Skin epidermis (tissue), 12 donors: ENCODE measurements around the gene AMPH.

Experiments used
- H3K27ac ChIP-seq, 21 experiments: fragments of 200-600 bp; sonication (generic) in 11 of 21; one replicate each; pipeline ENCODE4 v1.5.0; 2020; ENCODE audit warnings: mild to moderate bottlenecking in 3 of 21, inconsistent platforms in 2 of 21, moderate library complexity in 2 of 21
- H3K4me3 ChIP-seq, 7 experiments: fragments of 200-600 bp; sonication (generic) in 2 of 7; one replicate each; pipeline ENCODE4 v1.5.0; 2020; ENCODE audit warnings: inconsistent platforms in 2 of 7, mild to moderate bottlenecking in 2 of 7, moderate library complexity in 1 of 7

The AMPH gene

GRCh38 chr7:38630720-38631673 is at the start of gene AMPH:
Gene AMPH (minus strand): TSS chr7:38631373. CDS start chr7:38631351, 22 bp downstream.
- peak within 1 kb of the TSS; percentile 20 to 48 (median 31) for H3K4me3 ChIP-seq
- H3K27ac ChIP-seq = peak within 1 kb of the TSS in 2 of 21 experiments; percentile 43

- no peak overlapping the region for H3K27ac ChIP-seq
- H3K4me3 ChIP-seq = no peak overlapping the region
These were observed 48.2 kb upstream of the AMPH start for GRCh38 chr7:38679419-38679818.

GRCh38 chr7:38678698-38679054 is 47.5 kb upstream of the AMPH start:
- Histone ChIP-seq H3K4me3 (no peak overlapping the region), H3K27ac (no peak overlapping the region)

- H3K4me3 ChIP-seq = no peak overlapping the region
- no peak overlapping the region for H3K27ac ChIP-seq
These were observed 47.0 kb upstream of the AMPH start for GRCh38 chr7:38677981-38678697.

- Histone ChIP-seq H3K4me3 (no peak overlapping the region), H3K27ac (no peak overlapping the region)
These were observed 44.4 kb upstream of the AMPH start for GRCh38 chr7:38675494-38676106.

- peak overlapping the region in 2 of 21 experiments; percentile 5 to 39 for H3K27ac ChIP-seq
- H3K4me3 ChIP-seq = no peak overlapping the region
These were observed 43.3 kb upstream of the AMPH start for GRCh38 chr7:38674513-38674912.

GRCh38 chr7:38673795-38674194 is 42.6 kb upstream of the AMPH start:
- Histone ChIP-seq H3K4me3 (no peak overlapping the region), H3K27ac (peak overlapping the region in 2 of 21 experiments; percentile 39 to 40)

DNA sequence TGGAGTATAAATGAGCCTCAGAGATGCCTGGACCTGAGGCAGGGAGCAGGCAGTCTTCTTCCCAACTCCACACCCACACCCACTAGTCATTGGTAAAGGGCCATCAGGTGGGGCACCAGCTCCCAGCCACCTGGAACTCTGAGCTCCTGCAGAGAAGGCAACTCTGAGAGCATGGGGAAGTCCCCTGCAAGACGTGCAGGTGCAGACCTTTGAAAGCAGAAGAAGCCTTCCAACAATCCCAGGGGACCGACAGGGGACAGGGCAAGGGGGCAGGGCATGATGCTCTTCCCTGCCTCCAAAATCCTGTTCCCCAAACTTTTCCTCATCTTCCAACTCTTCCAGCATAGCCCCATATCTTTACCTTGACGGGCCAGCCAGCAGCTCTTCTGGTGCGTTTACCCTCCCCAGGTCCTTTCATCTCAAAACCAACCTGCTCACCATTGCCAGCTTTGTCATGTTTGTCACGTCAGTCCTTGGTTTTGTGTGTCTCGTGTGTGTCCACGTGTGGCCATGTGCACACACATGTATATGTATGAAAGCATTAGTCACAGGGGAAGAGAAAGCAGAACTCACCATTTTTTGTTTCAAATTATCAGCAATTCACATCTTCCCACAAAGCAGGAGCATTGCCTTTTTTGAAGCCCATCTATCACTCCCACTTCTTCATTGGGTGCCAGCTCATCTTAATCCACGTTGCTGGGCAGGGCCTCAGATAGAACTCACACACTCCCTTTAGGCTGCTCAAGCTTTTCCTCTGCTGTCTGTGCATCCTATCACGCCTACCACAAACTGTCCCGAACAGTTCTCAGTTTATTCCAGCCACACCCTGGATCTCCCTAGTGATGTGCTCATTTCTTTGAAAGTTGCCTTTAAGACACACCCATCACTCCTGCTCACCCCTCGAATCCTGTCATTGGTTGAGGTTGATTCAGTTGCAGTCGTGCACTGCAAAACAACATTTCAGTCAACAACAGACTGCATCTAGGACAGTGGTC is 41.0 kb upstream of the AMPH start:
- H3K4me3 ChIP-seq = no peak overlapping the region
- no peak overlapping the region for H3K27ac ChIP-seq

GRCh38 chr7:38669965-38670520 is 38.9 kb upstream of the AMPH start:
- Histone ChIP-seq H3K4me3 (no peak overlapping the region), H3K27ac (no peak overlapping the region)

DNA sequence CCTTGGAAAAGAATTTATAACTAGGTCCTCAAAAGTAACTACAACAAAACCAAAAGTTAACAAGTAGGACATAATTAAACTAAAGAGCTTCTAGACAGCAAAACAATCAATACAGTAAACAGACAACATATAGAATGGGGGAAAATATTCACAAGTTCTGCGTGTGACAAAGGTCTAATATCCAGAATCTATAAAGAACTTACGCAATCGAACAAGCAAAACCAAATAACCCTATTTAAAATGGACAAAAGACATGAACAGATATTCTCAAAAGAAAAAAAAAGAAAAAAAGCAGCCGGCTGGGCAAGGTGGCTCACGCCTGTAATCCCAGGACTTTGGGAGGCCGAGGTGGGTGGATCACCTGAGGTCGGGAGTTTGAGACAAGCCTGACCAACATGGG is 33.8 kb upstream of the AMPH start:
- no peak overlapping the region for H3K27ac ChIP-seq
- H3K4me3 ChIP-seq = no peak overlapping the region

- H3K27ac ChIP-seq = no peak overlapping the region
- H3K4me3 ChIP-seq = no peak overlapping the region
These were observed 29.4 kb upstream of the AMPH start for GRCh38 chr7:38660427-38661099.

- Histone ChIP-seq H3K4me3 (no peak overlapping the region), H3K27ac (no peak overlapping the region)
These were observed 28.8 kb upstream of the AMPH start for GRCh38 chr7:38659931-38660330.

DNA sequence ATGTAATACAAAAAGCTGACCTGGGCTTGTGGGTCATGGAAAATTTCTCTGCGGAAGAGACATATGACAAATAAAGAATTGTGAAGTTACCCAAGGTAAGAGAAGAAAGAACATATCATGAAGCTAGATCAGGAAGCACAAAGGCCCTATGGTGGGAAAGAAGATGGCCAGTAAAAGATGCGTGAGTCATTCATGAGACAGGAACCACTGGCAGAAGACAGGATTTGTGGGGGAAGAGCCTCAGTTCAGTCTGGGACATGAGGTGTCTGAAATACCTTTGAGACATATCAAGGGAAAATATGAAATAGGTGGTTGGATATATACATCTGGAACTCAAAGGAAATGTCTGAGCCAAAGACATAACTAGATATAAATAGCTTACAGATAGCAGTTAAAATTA is 27.7 kb upstream of the AMPH start:
- Histone ChIP-seq H3K4me3 (no peak overlapping the region), H3K27ac (no peak overlapping the region)

GRCh38 chr7:38656968-38657367 is 25.8 kb upstream of the AMPH start:
- H3K27ac ChIP-seq = no peak overlapping the region
- H3K4me3 ChIP-seq = no peak overlapping the region

DNA sequence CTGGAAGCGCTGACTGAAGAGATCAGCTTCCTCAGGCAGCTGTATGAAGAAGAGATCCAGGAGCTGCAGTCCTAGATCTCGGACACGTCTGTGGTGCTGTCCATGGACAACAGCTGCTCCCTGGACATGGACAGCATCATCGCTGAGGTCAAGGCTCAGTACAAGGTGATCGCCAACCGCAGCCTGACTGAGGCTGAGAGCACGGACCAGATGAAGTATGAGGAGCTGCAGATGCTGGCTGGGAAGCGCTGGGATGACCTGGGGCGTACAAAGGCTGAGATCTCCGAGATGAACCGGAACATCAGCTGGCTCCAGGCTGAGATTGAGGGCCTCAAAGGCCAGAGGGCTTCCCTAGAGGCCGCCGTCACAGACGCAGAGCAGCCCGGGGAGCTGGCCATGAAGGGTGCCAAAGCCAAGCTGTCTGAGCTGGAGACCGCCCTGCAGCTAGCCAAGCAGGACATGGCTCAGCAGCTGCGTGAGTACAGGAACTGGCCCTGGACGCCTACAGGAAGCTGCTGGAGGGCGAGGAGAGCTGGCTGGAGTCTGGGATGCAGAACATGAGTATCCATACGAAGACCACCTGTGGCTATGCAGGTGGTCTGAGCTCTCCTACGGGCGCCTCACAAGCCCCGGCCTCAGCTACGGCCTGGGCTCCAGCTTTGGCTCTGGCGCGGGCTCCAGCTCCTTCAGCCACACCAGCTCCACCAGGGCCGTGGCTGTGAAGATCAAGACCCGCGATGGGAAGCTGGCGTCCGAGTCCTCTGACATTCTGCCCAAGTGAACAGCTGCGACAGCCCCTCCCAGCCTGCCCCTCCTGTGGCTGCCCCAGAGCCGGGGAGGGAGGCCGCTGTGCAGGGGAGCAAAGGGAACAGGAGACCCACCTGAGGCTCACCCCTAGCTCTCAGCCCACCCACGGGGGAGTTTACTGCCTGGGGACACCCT is 24.9 kb upstream of the AMPH start:
- no peak overlapping the region for H3K27ac ChIP-seq
- no peak overlapping the region for H3K4me3 ChIP-seq

DNA sequence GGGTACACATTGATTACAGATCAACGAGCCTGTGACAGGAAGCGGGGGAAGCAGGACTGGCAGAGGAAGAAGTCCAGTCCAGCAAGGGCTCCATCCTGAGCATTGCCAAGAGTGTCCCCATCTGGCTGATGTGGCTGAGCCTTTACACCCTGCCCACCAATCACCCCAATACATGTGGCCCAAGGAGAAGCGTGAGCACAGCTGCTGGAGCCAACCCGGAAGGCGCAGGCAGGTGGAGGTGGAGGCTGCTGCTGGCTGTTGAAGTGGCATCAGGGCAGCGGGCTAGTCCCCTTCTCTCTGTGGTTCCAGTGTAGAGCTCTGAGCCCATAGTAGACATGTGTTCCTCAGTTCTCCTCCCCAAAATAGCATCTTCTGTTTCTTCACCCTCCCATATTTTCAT is 6.8 kb upstream of the AMPH start:
- H3K4me3 ChIP-seq = no peak overlapping the region
- no peak overlapping the region for H3K27ac ChIP-seq

- H3K4me3 ChIP-seq = no peak overlapping the region
- H3K27ac ChIP-seq = no peak overlapping the region
These were observed 1.2 kb upstream of the AMPH start for GRCh38 chr7:38632411-38632810.
